Cardiac fibroblast (primary cell): Measurements from ENCODE around the gene IFIT1.

Source experiments
- DNase-seq, 2 donors: peaks; one replicate each; pipeline versions ENCODE4 v3.0.0 to v3.0.0-alpha.2; 2010; ENCODE audit warnings: low read depth in 2 of 2
- H3K4me3 ChIP-seq, 2 donors: replicated peaks in 1 of 2; 1 replicate in 1 of 2; 2 replicates in 1 of 2; pipeline ENCODE4 v1.5.1; 2011; ENCODE audit warnings: low read depth in 2 of 2, low read length in 2 of 2, mild to moderate bottlenecking in 2 of 2, moderate library complexity in 1 of 2
- CTCF ChIP-seq: IDR thresholded peaks from one replicate; pipeline ENCODE4 v1.5.1; 2011; ENCODE audit warnings: low read depth, mild to moderate bottlenecking, low read length, inconsistent platforms

Gene IFIT1

GRCh38 chr10:89391907-89392756 is at the start of gene IFIT1:
IFIT1 (plus strand) TSS chr10:89392623; CDS start chr10:89392713, 90 bp downstream.
- H3K4me3 ChIP-seq: peak within 1 kb of the TSS; percentile 42 to 69
- no peak for TF ChIP-seq CTCF
- peak; percentile 93 to 96 for DNase-seq

GRCh38 chr10:89343089-89343767 is 49.2 kb upstream of the IFIT1 start:
- TF ChIP-seq CTCF: no peak
- H3K4me3 ChIP-seq: no peak overlapping the region
- no peak for DNase-seq

- no peak overlapping the region for H3K4me3 ChIP-seq
- no peak for TF ChIP-seq CTCF
- no peak for DNase-seq
These were observed 48.3 kb upstream of the IFIT1 start for GRCh38 chr10:89344156-89344555.

- no peak overlapping the region for H3K4me3 ChIP-seq
- DNase-seq: no peak
- no peak for TF ChIP-seq CTCF
These were observed 46.9 kb upstream of the IFIT1 start for GRCh38 chr10:89345367-89346000.

- TF ChIP-seq CTCF: no peak
- DNase-seq: peak; percentile 79 to 86
- H3K4me3 ChIP-seq: no peak overlapping the region
These were observed 45.8 kb upstream of the IFIT1 start for GRCh38 chr10:89346405-89347254.

- no peak for DNase-seq
- no peak for TF ChIP-seq CTCF
- H3K4me3 ChIP-seq: no peak overlapping the region
These were observed 44.5 kb upstream of the IFIT1 start for GRCh38 chr10:89347701-89348457.
